ENCODE data around the gene SENP1.

Gene SENP1

GRCh38 chr12:48119834-48120195 is 13.9 kb upstream of the SENP1 start:
- H4K91ac ChIP-seq (ENCODE audit: low read depth, low read length), result no peak overlapping the region
- DNase-seq, result no peak
- no peak overlapping the region for H2BK12ac ChIP-seq (ENCODE audit: low read length)
- peak overlapping the region; percentile 50 for H3K14ac ChIP-seq (ENCODE audit: low read length)
- H3K4ac ChIP-seq (ENCODE audit: low read depth, low read length), result no peak overlapping the region
- peaks cover 1 to 4% of the 10 kb centered on the region in 2 experiments for H3K4me1 ChIP-seq (ENCODE audit: control insufficient read depth in 1 of 2, insufficient read depth in 2 of 2, low read length in 2 of 2)
- H2BK120ac ChIP-seq (ENCODE audit: insufficient read depth, low read length, poor library complexity), result no peak overlapping the region
- H3K79me2 ChIP-seq (ENCODE audit: control insufficient read depth, insufficient read depth, low read length, poor library complexity), result no peaks in the 10 kb centered on the region
- no peak overlapping the region for H4K8ac ChIP-seq (ENCODE audit: low read depth, low read length)
- no peak overlapping the region for H4K12ac ChIP-seq (ENCODE audit: low read depth, low read length)
- H3K4me2 ChIP-seq (ENCODE audit: low read length), result peak overlapping the region; percentile 75
- WGBS (ENCODE audit: extremely low coverage, insufficient coverage, insufficient read length), result no CpG with 5 or more reads among the region's 5 CpGs
- no peak overlapping the region for H3K4me3 ChIP-seq (ENCODE audit: low read depth, low read length)
- peak overlapping the region; percentile 45 for H2AFZ ChIP-seq (ENCODE audit: insufficient read depth, low read length, poor library complexity)
- H3K18ac ChIP-seq (ENCODE audit: low read length), result no peak overlapping the region
- no peak overlapping the region for H2BK5ac ChIP-seq (ENCODE audit: low read depth, low read length, poor library complexity)
- H3K36me3 ChIP-seq (ENCODE audit: control insufficient read depth in 1 of 2, insufficient read depth in 2 of 2, low read length in 2 of 2), result peaks cover 0 to 2% of the 10 kb centered on the region in 2 experiments
- H3K23ac ChIP-seq (ENCODE audit: low read length), result no peak overlapping the region
- H3K27ac ChIP-seq (ENCODE audit: low read depth, low read length), result no peak overlapping the region
- peaks cover 1% of the 10 kb centered on the region for H3K79me1 ChIP-seq (ENCODE audit: low read length)
- H2AK5ac ChIP-seq (ENCODE audit: low read length), result no peak overlapping the region
- H3K27me3 ChIP-seq (ENCODE audit: insufficient read depth, low read length), result no peaks in the 10 kb centered on the region
- no peaks in the 10 kb centered on the region for H3K9me3 ChIP-seq (ENCODE audit: insufficient read depth, low read depth, low read length)
- H3K9ac ChIP-seq (ENCODE audit: low read length), result peak overlapping the region; percentile 8

- Histone ChIP-seq H2BK12ac (ENCODE audit: low read length) (no peak within 1 kb of the TSS), H3K79me2 (ENCODE audit: control insufficient read depth, insufficient read depth, low read length, poor library complexity) (no peaks in the 10 kb centered on the region), H4K12ac (ENCODE audit: low read depth, low read length) (peak within 1 kb of the TSS; percentile 2), H3K9me3 (ENCODE audit: insufficient read depth, low read depth, low read length) (no peaks in the 10 kb centered on the region), H4K8ac (ENCODE audit: low read depth, low read length) (peak within 1 kb of the TSS; percentile 25), H3K27me3 (ENCODE audit: insufficient read depth, low read length) (no peaks in the 10 kb centered on the region), H3K23ac (ENCODE audit: low read length) (no peak within 1 kb of the TSS), H3K4me1 (ENCODE audit: control insufficient read depth in 1 of 2, insufficient read depth in 2 of 2, low read length in 2 of 2) (peaks cover 1 to 4% of the 10 kb centered on the region in 2 experiments), H3K4me2 (ENCODE audit: low read length) (peak within 1 kb of the TSS; percentile 75), H3K4ac (ENCODE audit: low read depth, low read length) (no peak within 1 kb of the TSS), H2BK5ac (ENCODE audit: low read depth, low read length, poor library complexity) (no peak within 1 kb of the TSS), H4K91ac (ENCODE audit: low read depth, low read length) (no peak within 1 kb of the TSS), H3K18ac (ENCODE audit: low read length) (peak within 1 kb of the TSS; percentile 3), H3K79me1 (ENCODE audit: low read length) (peaks cover 1% of the 10 kb centered on the region), H3K27ac (ENCODE audit: low read depth, low read length) (no peak within 1 kb of the TSS), H2AK5ac (ENCODE audit: low read length) (no peak within 1 kb of the TSS), H3K14ac (ENCODE audit: low read length) (peak within 1 kb of the TSS; percentile 50), H2AFZ (ENCODE audit: insufficient read depth, low read length, poor library complexity) (peak within 1 kb of the TSS; percentile 65), H2BK120ac (ENCODE audit: insufficient read depth, low read length, poor library complexity) (no peak within 1 kb of the TSS), H3K36me3 (ENCODE audit: control insufficient read depth in 1 of 2, insufficient read depth in 2 of 2, low read length in 2 of 2) (peaks cover 0 to 2% of the 10 kb centered on the region in 2 experiments), H3K9ac (ENCODE audit: low read length) (peak within 1 kb of the TSS; percentile 8), H3K4me3 (ENCODE audit: low read depth, low read length) (peak within 1 kb of the TSS; percentile 71)
- WGBS (ENCODE audit: extremely low coverage, insufficient coverage, insufficient read length), result no CpG with 5 or more reads among the region's 20 CpGs
- DNase-seq, result peak; percentile 25 to 52
Measured at GRCh38 chr12:48119078-48119833, 13.4 kb upstream of the SENP1 start, which contains the start of gene PFKM. PFKM (plus strand) TSS chr12:48119364; CDS start chr12:48122775, 3,411 bp downstream.

- no peak overlapping the region for H3K4me2 ChIP-seq (ENCODE audit: low read length)
Measured at GRCh38 chr12:48118284-48118871, 12.5 kb upstream of the SENP1 start.

GRCh38 chr12:48115957-48116356 is 10.1 kb upstream of the SENP1 start:
- H3K4me2 ChIP-seq (ENCODE audit: low read length), result no peak overlapping the region
- H3K9ac ChIP-seq (ENCODE audit: low read length), result no peak overlapping the region
- H3K27ac ChIP-seq (ENCODE audit: low read depth, low read length), result no peak overlapping the region
- H3K36me3 ChIP-seq (ENCODE audit: control insufficient read depth in 1 of 2, insufficient read depth in 2 of 2, low read length in 2 of 2), result no peaks in the 10 kb centered on the region
- no peak overlapping the region for H2BK120ac ChIP-seq (ENCODE audit: insufficient read depth, low read length, poor library complexity)
- no CpG with 5 or more reads among the region's 1 CpG for WGBS (ENCODE audit: extremely low coverage, insufficient coverage, insufficient read length)
- H2BK5ac ChIP-seq (ENCODE audit: low read depth, low read length, poor library complexity), result no peak overlapping the region
- H3K79me2 ChIP-seq (ENCODE audit: control insufficient read depth, insufficient read depth, low read length, poor library complexity), result no peaks in the 10 kb centered on the region
- H3K79me1 ChIP-seq (ENCODE audit: low read length), result peaks cover 1% of the 10 kb centered on the region
- H2BK12ac ChIP-seq (ENCODE audit: low read length), result no peak overlapping the region
- H2AK5ac ChIP-seq (ENCODE audit: low read length), result no peak overlapping the region
- H3K14ac ChIP-seq (ENCODE audit: low read length), result no peak overlapping the region
- H3K4me3 ChIP-seq (ENCODE audit: low read depth, low read length), result no peak overlapping the region
- H2AFZ ChIP-seq (ENCODE audit: insufficient read depth, low read length, poor library complexity), result no peak overlapping the region
- H3K18ac ChIP-seq (ENCODE audit: low read length), result no peak overlapping the region
- no peak for DNase-seq
- no peak overlapping the region for H4K91ac ChIP-seq (ENCODE audit: low read depth, low read length)
- peaks cover 3 to 4% of the 10 kb centered on the region in 2 experiments for H3K4me1 ChIP-seq (ENCODE audit: control insufficient read depth in 1 of 2, insufficient read depth in 2 of 2, low read length in 2 of 2)
- H3K27me3 ChIP-seq (ENCODE audit: insufficient read depth, low read length), result no peaks in the 10 kb centered on the region
- no peak overlapping the region for H4K8ac ChIP-seq (ENCODE audit: low read depth, low read length)
- H4K12ac ChIP-seq (ENCODE audit: low read depth, low read length), result no peak overlapping the region
- no peak overlapping the region for H3K23ac ChIP-seq (ENCODE audit: low read length)
- H3K9me3 ChIP-seq (ENCODE audit: insufficient read depth, low read depth, low read length), result no peaks in the 10 kb centered on the region
- H3K4ac ChIP-seq (ENCODE audit: low read depth, low read length), result no peak overlapping the region

More at GRCh38 chr12:48118284-48118871, 12.5 kb upstream of the SENP1 start:
- no peak overlapping the region for H3K18ac ChIP-seq (ENCODE audit: low read length)
- no peak overlapping the region for H2BK5ac ChIP-seq (ENCODE audit: low read depth, low read length, poor library complexity)
- H2AK5ac ChIP-seq (ENCODE audit: low read length), result no peak overlapping the region
- no peak overlapping the region for H3K14ac ChIP-seq (ENCODE audit: low read length)
- H3K27me3 ChIP-seq (ENCODE audit: insufficient read depth, low read length), result no peaks in the 10 kb centered on the region
- no peak overlapping the region for H3K4me3 ChIP-seq (ENCODE audit: low read depth, low read length)
- H4K12ac ChIP-seq (ENCODE audit: low read depth, low read length), result no peak overlapping the region
- H3K79me1 ChIP-seq (ENCODE audit: low read length), result peaks cover 1% of the 10 kb centered on the region
- peaks cover 0 to 2% of the 10 kb centered on the region in 2 experiments for H3K36me3 ChIP-seq (ENCODE audit: control insufficient read depth in 1 of 2, insufficient read depth in 2 of 2, low read length in 2 of 2)
- H3K79me2 ChIP-seq (ENCODE audit: control insufficient read depth, insufficient read depth, low read length, poor library complexity), result no peaks in the 10 kb centered on the region
- no peak overlapping the region for H4K8ac ChIP-seq (ENCODE audit: low read depth, low read length)
- no peak overlapping the region for H2BK120ac ChIP-seq (ENCODE audit: insufficient read depth, low read length, poor library complexity)
- H3K23ac ChIP-seq (ENCODE audit: low read length), result no peak overlapping the region
- H3K9ac ChIP-seq (ENCODE audit: low read length), result no peak overlapping the region
- peaks cover 1 to 4% of the 10 kb centered on the region in 2 experiments for H3K4me1 ChIP-seq (ENCODE audit: control insufficient read depth in 1 of 2, insufficient read depth in 2 of 2, low read length in 2 of 2)
- DNase-seq, result no peak
- H4K91ac ChIP-seq (ENCODE audit: low read depth, low read length), result no peak overlapping the region
- no peaks in the 10 kb centered on the region for H3K9me3 ChIP-seq (ENCODE audit: insufficient read depth, low read depth, low read length)
- H3K4ac ChIP-seq (ENCODE audit: low read depth, low read length), result no peak overlapping the region
- WGBS (ENCODE audit: extremely low coverage, insufficient coverage, insufficient read length), result no CpG with 5 or more reads among the region's 3 CpGs
- H2AFZ ChIP-seq (ENCODE audit: insufficient read depth, low read length, poor library complexity), result no peak overlapping the region
- no peak overlapping the region for H2BK12ac ChIP-seq (ENCODE audit: low read length)
- no peak overlapping the region for H3K27ac ChIP-seq (ENCODE audit: low read depth, low read length)

Measured in trophoblast cell (in vitro differentiated cells and primary cell).